Renal cortical epithelial cell (primary cell): ENCODE results near the gene PIK3CG. TPM values are rescaled to one million over a fixed set of nuclear protein-coding genes. Genes with fewer than 3 reads are reported as not detected.

Experiments
- DNase-seq: peaks from one replicate; pipeline ENCODE4 v3.0.0-alpha.2; 2011; ENCODE audit warnings: low read depth
- total RNA-seq: library from RNA; depleted of rRNA; stranded (reverse); fragments of >200 nt; gene quantifications from 2 replicates; pipeline ENCODE4 v1.2.3, GENCODE V29; 2014

Gene PIK3CG
- total RNA-seq, 1 donor from 2014 or later: not detected

GRCh38 chr7:106858618-106859532 lies 6.2 kb upstream of the PIK3CG start:
- DNase-seq: peak; percentile 60

- DNase-seq: no peak
Measured at GRCh38 chr7:106862317-106863089, 2.6 kb upstream of the PIK3CG start.

- DNase-seq: no peak
Measured at GRCh38 chr7:106863274-106863997, 1.6 kb upstream of the PIK3CG start.

GRCh38 chr7:106864298-106865081 lies 592 bp upstream of the PIK3CG start:
- no peak for DNase-seq

GRCh38 chr7:106866298-106867281 lies 1.5 kb downstream of the PIK3CG start:
- DNase-seq: no peak

GRCh38 chr7:106867641-106868351 lies 2.7 kb downstream of the PIK3CG start:
- no peak for DNase-seq

- DNase-seq: no peak
Measured at GRCh38 chr7:106868364-106868763, 3.3 kb downstream of the PIK3CG start.

- DNase-seq: no peak
Measured at GRCh38 chr7:106869954-106870353, 4.9 kb downstream of the PIK3CG start.

GRCh38 chr7:106870528-106870927 lies 5.4 kb downstream of the PIK3CG start:
- no peak for DNase-seq

GRCh38 chr7:106870983-106871410 lies 5.9 kb downstream of the PIK3CG start:
- peak; percentile 26 for DNase-seq

GRCh38 chr7:106871793-106872571 lies 6.9 kb downstream of the PIK3CG start:
- DNase-seq: no peak

- DNase-seq: no peak
Measured at GRCh38 chr7:106872763-106873162, 7.7 kb downstream of the PIK3CG start.

- DNase-seq: no peak
Measured at GRCh38 chr7:106874076-106874475, 9.0 kb downstream of the PIK3CG start.

GRCh38 chr7:106875508-106875907 lies 10.4 kb downstream of the PIK3CG start:
- no peak for DNase-seq

- no peak for DNase-seq
Measured at GRCh38 chr7:106878748-106879439, 13.8 kb downstream of the PIK3CG start.

- no peak for DNase-seq
Measured at GRCh38 chr7:106881984-106882383, 16.9 kb downstream of the PIK3CG start.

- DNase-seq: peak; percentile 28
Measured at GRCh38 chr7:106883456-106884026, 18.5 kb downstream of the PIK3CG start.

- no peak for DNase-seq
Measured at GRCh38 chr7:106885652-106886051, 20.6 kb downstream of the PIK3CG start.
